ENCODE measurements around the gene ZDHHC1. TPM values are rescaled to one million over a fixed set of nuclear protein-coding genes. Genes with fewer than 3 reads are reported as not detected.
A peak's percentile ranks its signal among the peaks of the same experiment; 100 is the strongest.

The ZDHHC1 gene
- polyA plus RNA-seq, 3 donors: 3.3 to 14.2 (median 6.0) TPM

- no peaks in the 10 kb centered on the region for H3K27me3 Mint-ChIP-seq (ENCODE audit: low read depth in 3 of 3)
Measured at GRCh38 chr16:67460961-67461360, 44.7 kb upstream of the ZDHHC1 start.

GRCh38 chr16:67460168-67460567, 43.9 kb upstream of the ZDHHC1 start:
- H3K4me3 ChIP-seq (replicated peaks in 1 of 3; ENCODE audit: low read depth in 2 of 3, low read length in 3 of 3): no peak overlapping the region
- TF ChIP-seq, protein P1, sequence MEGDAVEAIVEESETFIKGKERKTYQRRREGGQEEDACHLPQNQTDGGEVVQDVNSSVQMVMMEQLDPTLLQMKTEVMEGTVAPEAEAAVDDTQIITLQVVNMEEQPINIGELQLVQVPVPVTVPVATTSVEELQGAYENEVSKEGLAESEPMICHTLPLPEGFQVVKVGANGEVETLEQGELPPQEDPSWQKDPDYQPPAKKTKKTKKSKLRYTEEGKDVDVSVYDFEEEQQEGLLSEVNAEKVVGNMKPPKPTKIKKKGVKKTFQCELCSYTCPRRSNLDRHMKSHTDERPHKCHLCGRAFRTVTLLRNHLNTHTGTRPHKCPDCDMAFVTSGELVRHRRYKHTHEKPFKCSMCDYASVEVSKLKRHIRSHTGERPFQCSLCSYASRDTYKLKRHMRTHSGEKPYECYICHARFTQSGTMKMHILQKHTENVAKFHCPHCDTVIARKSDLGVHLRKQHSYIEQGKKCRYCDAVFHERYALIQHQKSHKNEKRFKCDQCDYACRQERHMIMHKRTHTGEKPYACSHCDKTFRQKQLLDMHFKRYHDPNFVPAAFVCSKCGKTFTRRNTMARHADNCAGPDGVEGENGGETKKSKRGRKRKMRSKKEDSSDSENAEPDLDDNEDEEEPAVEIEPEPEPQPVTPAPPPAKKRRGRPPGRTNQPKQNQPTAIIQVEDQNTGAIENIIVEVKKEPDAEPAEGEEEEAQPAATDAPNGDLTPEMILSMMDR (IDR thresholded peaks at IDR 0.05): no peak
- H3K9me3 ChIP-seq (replicated peaks in 1 of 2; ENCODE audit: control insufficient read depth in 1 of 2, insufficient read depth in 1 of 2, low read length in 2 of 2): no peaks in the 10 kb centered on the region
- DNase-seq: no peak
- no peak overlapping the region for H2AFZ ChIP-seq (ENCODE audit: insufficient read depth, low read depth, low read length, poor library complexity, severe bottlenecking)
- H3K36me3 ChIP-seq (replicated peaks in 1 of 2; ENCODE audit: control insufficient read depth in 1 of 2, insufficient read depth in 2 of 2, low read length in 2 of 2): peaks cover 61 to 95% of the 10 kb centered on the region in 2 donors
- no peak overlapping the region for H3K9ac ChIP-seq (ENCODE audit: insufficient read depth, low read length, poor library complexity, severe bottlenecking)
- H3K27me3 Mint-ChIP-seq (ENCODE audit: low read depth in 3 of 3): no peaks in the 10 kb centered on the region
- no peak overlapping the region for H3K4me3 Mint-ChIP-seq
- peak overlapping the region in 1 of 2 donors; percentile 61 for H3K27ac ChIP-seq (ENCODE audit: low read depth in 1 of 2, low read length in 2 of 2)
- H3K9me3 Mint-ChIP-seq: no peaks in the 10 kb centered on the region
- peaks cover 40 to 78% of the 10 kb centered on the region in 2 donors for H3K36me3 Mint-ChIP-seq
- peaks cover 40% of the 10 kb centered on the region for H3K4me1 Mint-ChIP-seq
- no peaks in the 10 kb centered on the region for H3K27me3 ChIP-seq (ENCODE audit: control insufficient read depth in 2 of 2, insufficient read depth in 2 of 2, low read length in 2 of 2)
- intact Hi-C loops (cut with micrococcal nuclease): no loop called here
- H3K4me1 ChIP-seq (ENCODE audit: control insufficient read depth in 1 of 2, insufficient read depth in 2 of 2, low read length in 2 of 2): peaks cover 10 to 22% of the 10 kb centered on the region in 2 donors
- WGBS (ENCODE audit: insufficient coverage): 96% methylated on average over 3 of the region's 5 CpGs
- H3K79me2 ChIP-seq (ENCODE audit: insufficient read depth, low read length): peaks cover 100% of the 10 kb centered on the region
- H3K4me2 ChIP-seq (replicated peaks; ENCODE audit: extremely low read depth, low read length, poor library complexity, severe bottlenecking): no peak overlapping the region
- peak overlapping the region in 4 of 7 donors; percentile 35 to 80 (median 45) for H3K27ac Mint-ChIP-seq
- H4K20me1 ChIP-seq (ENCODE audit: insufficient read depth, low read length): peaks cover 100% of the 10 kb centered on the region

More at GRCh38 chr16:67460961-67461360, 44.7 kb upstream of the ZDHHC1 start:
- Histone ChIP-seq H4K20me1 (ENCODE audit: insufficient read depth, low read length) (peaks cover 100% of the 10 kb centered on the region), H3K27me3 (ENCODE audit: control insufficient read depth in 2 of 2, insufficient read depth in 2 of 2, low read length in 2 of 2) (no peaks in the 10 kb centered on the region), H3K9me3 (replicated peaks in 1 of 2; ENCODE audit: control insufficient read depth in 1 of 2, insufficient read depth in 1 of 2, low read length in 2 of 2) (no peaks in the 10 kb centered on the region), H3K9ac (ENCODE audit: insufficient read depth, low read length, poor library complexity, severe bottlenecking) (no peak overlapping the region), H3K4me1 (ENCODE audit: control insufficient read depth in 1 of 2, insufficient read depth in 2 of 2, low read length in 2 of 2) (peaks cover 14 to 28% of the 10 kb centered on the region in 2 donors), H3K4me2 (replicated peaks; ENCODE audit: extremely low read depth, low read length, poor library complexity, severe bottlenecking) (no peak overlapping the region), H3K27ac (ENCODE audit: low read depth in 1 of 2, low read length in 2 of 2) (peak overlapping the region in 1 of 2 donors; percentile 41), H3K4me3 (replicated peaks in 1 of 3; ENCODE audit: low read depth in 2 of 3, low read length in 3 of 3) (no peak overlapping the region), H2AFZ (ENCODE audit: insufficient read depth, low read depth, low read length, poor library complexity, severe bottlenecking) (no peak overlapping the region), H3K36me3 (replicated peaks in 1 of 2; ENCODE audit: control insufficient read depth in 1 of 2, insufficient read depth in 2 of 2, low read length in 2 of 2) (peaks cover 55 to 93% of the 10 kb centered on the region in 2 donors), H3K79me2 (ENCODE audit: insufficient read depth, low read length) (peaks cover 100% of the 10 kb centered on the region)
- intact Hi-C loops (cut with micrococcal nuclease): no loop called here
- DNase-seq: no peak
- TF ChIP-seq, protein P1 (IDR thresholded peaks at IDR 0.05): no peak
- Mint-ChIP-seq H3K4me1 (peaks cover 47% of the 10 kb centered on the region), H3K36me3 (peaks cover 37 to 79% of the 10 kb centered on the region in 2 donors), H3K27ac (peak overlapping the region in 1 of 7 donors; percentile 62), H3K9me3 (no peaks in the 10 kb centered on the region), H3K4me3 (no peak overlapping the region)
- 92% methylated on average over 1 of the region's 2 CpGs for WGBS (ENCODE audit: insufficient coverage)
